Sigmoid colon (tissue), 7 donors: ENCODE results near the gene ARHGAP15. TPM values are rescaled to one million over a fixed set of nuclear protein-coding genes. Genes with fewer than 3 reads are reported as not detected.
"Not testable (repeated sequence)": the region's sequence is repeated elsewhere in the genome, so short reads cannot be mapped to it uniquely, and the experiment has no call there.

Source experiments
- DNase-seq: peaks from one replicate; pipeline ENCODE4 v3.0.0-alpha.2; 2019
- H3K27ac ChIP-seq, 4 donors: fragments of 200-600 bp; sonication (generic); one replicate each; pipeline ENCODE4 v1.5.1; 2016 to 2019; ENCODE audit warnings: mild to moderate bottlenecking in 1 of 4
- H3K27me3 ChIP-seq, 3 donors: fragments of 200-600 bp; sonication (generic); one replicate each; pipeline ENCODE4 v1.5.1; 2019; ENCODE audit warnings: mild to moderate bottlenecking in 1 of 3
- H3K36me3 ChIP-seq, 4 donors: fragments of 200-600 bp; sonication (generic); one replicate each; pipeline ENCODE4 v1.5.1; 2016 to 2019
- H3K4me1 ChIP-seq, 4 donors: fragments of 200-600 bp; sonication (generic); one replicate each; pipeline ENCODE4 v1.5.1; 2017 to 2019
- H3K4me3 ChIP-seq, 4 donors: fragments of 200-600 bp; sonication (generic); one replicate each; pipeline ENCODE4 v1.5.1; 2017 to 2019; ENCODE audit warnings: mild to moderate bottlenecking in 2 of 4, moderate library complexity in 1 of 4
- H3K9me3 ChIP-seq, 4 donors: fragments of 200-600 bp in 3 of 4; sonication (generic) in 3 of 4; one replicate each; pipeline versions ENCODE4 v1.5.1 to v1.6.1; 2013 to 2019
- CTCF ChIP-seq, 4 experiments: fragments of 450-650 bp in 3 of 4; fragments of 200-600 bp in 1 of 4; IDR thresholded peaks; one replicate each; pipeline ENCODE4 v1.5.1; 2016 to 2019; ENCODE audit warnings: antibody characterized with exemption in 4 of 4, mild to moderate bottlenecking in 3 of 4, moderate library complexity in 2 of 4
- EP300 ChIP-seq, 4 donors: sonication (generic); formaldehyde crosslinking; IDR thresholded peaks; one replicate each; pipeline ENCODE4 v1.6.1; 2017; ENCODE audit warnings: antibody characterized with exemption in 4 of 4
- POLR2A ChIP-seq, 2 donors: fragments of 450-650 bp; IDR thresholded peaks; one replicate each; pipeline ENCODE4 v1.6.1; 2016; ENCODE audit warnings: antibody characterized with exemption in 2 of 2, mild to moderate bottlenecking in 2 of 2, moderate library complexity in 2 of 2
- POLR2AphosphoS5 ChIP-seq, 4 donors: sonication (generic); formaldehyde crosslinking; IDR thresholded peaks; one replicate each; pipeline ENCODE4 v1.6.1; 2017; ENCODE audit warnings: antibody characterized with exemption in 4 of 4
- WGBS, 2 donors: extraction: QIAGEN DNeasy Blood & Tissue Kit; methylation state at CpG; one replicate each; pipeline ENCODE4 v1.1.7; 2013; 5-methylcytosine and 5-hydroxymethylcytosine counted together
- intact Hi-C: fragments of 100-400 bp; cut with DNase I; formaldehyde crosslinking; loops from one replicate; pipeline ENCODE4 v1.15.1; 2023
- polyA plus RNA-seq, 3 donors: library from polyadenylated mRNA; stranded (reverse); fragments of 200-250 nt; gene quantifications; one replicate each; pipeline ENCODE4 v1.2.3, GENCODE V29; 2013
- total RNA-seq, 4 donors: library from RNA; depleted of rRNA; stranded (reverse); fragments of >200 nt; gene quantifications; one replicate each; pipeline ENCODE4 v1.1.0, GENCODE V29; 2016
- donor health status: healthy with polysubstance abuse.
- donor health status: Bipolar disorder and iron deficiency.
- donor health status: healthy.

Gene ARHGAP15
- total and polyA plus RNA-seq, 7 donors, result 3.7 to 16.4 (median 6.0) TPM

GRCh38 chr2:143529118-143529720, 400.0 kb downstream of the ARHGAP15 start:
- H3K27ac ChIP-seq, result no peak overlapping the region
- no peaks in the 10 kb centered on the region for H3K36me3 ChIP-seq
- intact Hi-C loops, result no loop called here
- no peaks in the 10 kb centered on the region for H3K27me3 ChIP-seq
- 89 to 94% methylated on average over 1 of the region's 1 CpG for WGBS, 2 donors
- H3K4me3 ChIP-seq, result no peak overlapping the region
- H3K4me1 ChIP-seq, result peaks cover 0 to 13% (median 8%) of the 10 kb centered on the region in 4 donors
- no peak for DNase-seq
- H3K9me3 ChIP-seq, result no peaks in the 10 kb centered on the region
- no peak for TF ChIP-seq POLR2AphosphoS5 (IDR thresholded peaks at IDR 0.05)
- no peak for TF ChIP-seq EP300 (IDR thresholded peaks at IDR 0.05)
- TF ChIP-seq POLR2A (IDR thresholded peaks at IDR 0.05), result no peak
- no peak for TF ChIP-seq CTCF (IDR thresholded peaks at IDR 0.05)

- Histone ChIP-seq H3K27me3 (no peaks in the 10 kb centered on the region), H3K4me3 (no peak overlapping the region), H3K4me1 (peaks cover 0 to 7% (median under 1%) of the 10 kb centered on the region in 4 donors), H3K27ac (no peak overlapping the region), H3K36me3 (no peaks in the 10 kb centered on the region), H3K9me3 (no peaks in the 10 kb centered on the region)
- no peak for DNase-seq
- 63 to 79% methylated on average over 2 of the region's 2 CpGs for WGBS, 2 donors
- TF ChIP-seq POLR2A (IDR thresholded peaks at IDR 0.05) (no peak), POLR2AphosphoS5 (IDR thresholded peaks at IDR 0.05) (no peak), EP300 (IDR thresholded peaks at IDR 0.05) (no peak), CTCF (IDR thresholded peaks at IDR 0.05) (no peak)
- intact Hi-C loops, result no loop called here
Observed at GRCh38 chr2:143530758-143531157, 401.5 kb downstream of the ARHGAP15 start.

GRCh38 chr2:143532061-143532460, 402.8 kb downstream of the ARHGAP15 start:
- no peaks in the 10 kb centered on the region for H3K27me3 ChIP-seq
- TF ChIP-seq CTCF (IDR thresholded peaks at IDR 0.05), result no peak
- TF ChIP-seq POLR2AphosphoS5 (IDR thresholded peaks at IDR 0.05), result no peak
- no peak for TF ChIP-seq POLR2A (IDR thresholded peaks at IDR 0.05)
- no peak for TF ChIP-seq EP300 (IDR thresholded peaks at IDR 0.05)
- H3K36me3 ChIP-seq, result no peaks in the 10 kb centered on the region
- intact Hi-C loops, result no loop called here
- no peak overlapping the region for H3K4me3 ChIP-seq
- no peak for DNase-seq
- H3K9me3 ChIP-seq, result no peaks in the 10 kb centered on the region
- no peaks in the 10 kb centered on the region for H3K4me1 ChIP-seq
- no peak overlapping the region for H3K27ac ChIP-seq

- no peak overlapping the region for H3K4me3 ChIP-seq
- 71 to 89% methylated on average over 4 of the region's 4 CpGs for WGBS, 2 donors
- TF ChIP-seq POLR2AphosphoS5 (IDR thresholded peaks at IDR 0.05) (no peak), CTCF (IDR thresholded peaks at IDR 0.05) (no peak), EP300 (IDR thresholded peaks at IDR 0.05) (no peak)
- no peaks in the 10 kb centered on the region for H3K9me3 ChIP-seq
- H3K27me3 ChIP-seq, result no peaks in the 10 kb centered on the region
- DNase-seq, result no peak
- intact Hi-C loops, result no loop called here
- H3K36me3 ChIP-seq, result no peaks in the 10 kb centered on the region
- H3K27ac ChIP-seq, result no peak overlapping the region
- H3K4me1 ChIP-seq, result no peaks in the 10 kb centered on the region
Observed at GRCh38 chr2:143533846-143534245, 404.6 kb downstream of the ARHGAP15 start.

- no peaks in the 10 kb centered on the region for H3K9me3 ChIP-seq
- H3K4me3 ChIP-seq, result no peak overlapping the region
- no peak for DNase-seq
- H3K36me3 ChIP-seq, result no peaks in the 10 kb centered on the region
- TF ChIP-seq EP300 (IDR thresholded peaks at IDR 0.05) (no peak), POLR2A (IDR thresholded peaks at IDR 0.05) (no peak), CTCF (IDR thresholded peaks at IDR 0.05) (no peak), POLR2AphosphoS5 (IDR thresholded peaks at IDR 0.05) (no peak)
- no peaks in the 10 kb centered on the region for H3K27me3 ChIP-seq
- intact Hi-C loops, result no loop called here
- H3K4me1 ChIP-seq, result no peaks in the 10 kb centered on the region
- no peak overlapping the region for H3K27ac ChIP-seq
- WGBS, 2 donors, result 77 to 95% methylated on average over 2 of the region's 2 CpGs
Observed at GRCh38 chr2:143535802-143536201, 406.6 kb downstream of the ARHGAP15 start.

GRCh38 chr2:143541899-143542298, 412.7 kb downstream of the ARHGAP15 start:
- intact Hi-C loops, H3K4me1 ChIP-seq, H3K36me3 ChIP-seq, H3K9me3 ChIP-seq, H3K4me3 ChIP-seq, H3K27me3 ChIP-seq, DNase-seq, H3K27ac ChIP-seq: not testable (repeated sequence)
- 87 to 91% methylated on average over 11 of the region's 11 CpGs for WGBS, 2 donors
